Liver (tissue), 3 donors: ENCODE measurements around the gene ZCCHC17.

Experiments
- CTCF ChIP-seq: fragments of 150-350 bp; IDR thresholded peaks from 2 replicates; pipeline ENCODE4 v1.5.1; 2017; ENCODE audit warnings: improper control_type of control experiment, low read depth, low read length; ENCODE audit not compliant: missing input control
- RXRA ChIP-seq, 2 donors: IDR thresholded peaks; 2 replicates each; pipeline ENCODE4 v1.6.1; 2017 to 2018; ENCODE audit warnings: antibody characterized with exemption in 2 of 2, mild to moderate bottlenecking in 1 of 2
- SP1 ChIP-seq: IDR thresholded peaks from 2 replicates; pipeline ENCODE4 v1.6.1; 2018; ENCODE audit warnings: antibody characterized with exemption, mild to moderate bottlenecking
- donor health status: healthy.
- donor health status: healthy.

- TF ChIP-seq RXRA (IDR thresholded peaks at IDR 0.05), result no peak
- TF ChIP-seq CTCF, result no peak
- no peak for TF ChIP-seq SP1
Observed at GRCh38 chr1:31344503-31344902, 47.7 kb downstream of the ZCCHC17 start.
